A673 (cell line): ENCODE data around the gene DAB2IP.

ENCODE experiments used
- EZH2 ChIP-seq: fragments of 200-600 bp; sonication (generic); IDR thresholded peaks from 2 replicates; pipeline ENCODE4 v1.6.1; 2017; ENCODE audit warnings: borderline replicate concordance, low read depth, mild to moderate bottlenecking, mixed read lengths, antibody characterized with exemption, low read length; ENCODE audit not compliant: poor library complexity, severe bottlenecking
- TF ChIP-seq, protein P1 (sequence below): fragments of 300-800, 200-600 bp; sonication (generic); conservative IDR thresholded peaks from 2 replicates; pipeline ENCODE4 v1.5.1; 2017; ENCODE audit warnings: low read depth, mild to moderate bottlenecking, antibody characterized with exemption, low read length, moderate library complexity, mixed read lengths

DNA sequence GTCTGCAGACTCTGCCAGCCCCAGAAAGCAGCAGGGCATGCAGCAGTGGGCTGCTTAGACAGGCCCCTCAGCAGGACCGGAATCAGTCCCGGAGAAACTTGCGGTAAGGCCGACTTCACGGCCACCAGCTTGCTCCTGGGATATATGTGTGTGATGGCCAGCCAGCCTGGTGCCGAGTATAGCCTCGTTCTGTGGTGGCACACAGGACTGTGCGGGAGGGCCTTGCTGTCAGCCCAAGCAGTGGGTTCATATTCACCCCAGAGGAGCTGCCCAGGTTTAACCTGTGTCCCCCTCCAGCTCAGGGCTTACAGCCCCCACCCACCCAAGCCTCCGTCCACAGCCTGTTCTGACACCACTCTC, 112.9 kb downstream of the DAB2IP start:
- TF ChIP-seq, protein P1, sequence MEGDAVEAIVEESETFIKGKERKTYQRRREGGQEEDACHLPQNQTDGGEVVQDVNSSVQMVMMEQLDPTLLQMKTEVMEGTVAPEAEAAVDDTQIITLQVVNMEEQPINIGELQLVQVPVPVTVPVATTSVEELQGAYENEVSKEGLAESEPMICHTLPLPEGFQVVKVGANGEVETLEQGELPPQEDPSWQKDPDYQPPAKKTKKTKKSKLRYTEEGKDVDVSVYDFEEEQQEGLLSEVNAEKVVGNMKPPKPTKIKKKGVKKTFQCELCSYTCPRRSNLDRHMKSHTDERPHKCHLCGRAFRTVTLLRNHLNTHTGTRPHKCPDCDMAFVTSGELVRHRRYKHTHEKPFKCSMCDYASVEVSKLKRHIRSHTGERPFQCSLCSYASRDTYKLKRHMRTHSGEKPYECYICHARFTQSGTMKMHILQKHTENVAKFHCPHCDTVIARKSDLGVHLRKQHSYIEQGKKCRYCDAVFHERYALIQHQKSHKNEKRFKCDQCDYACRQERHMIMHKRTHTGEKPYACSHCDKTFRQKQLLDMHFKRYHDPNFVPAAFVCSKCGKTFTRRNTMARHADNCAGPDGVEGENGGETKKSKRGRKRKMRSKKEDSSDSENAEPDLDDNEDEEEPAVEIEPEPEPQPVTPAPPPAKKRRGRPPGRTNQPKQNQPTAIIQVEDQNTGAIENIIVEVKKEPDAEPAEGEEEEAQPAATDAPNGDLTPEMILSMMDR: no peak
- TF ChIP-seq EZH2: no peak
